ENCODE data around the gene C20orf204.

The C20orf204 gene

DNA sequence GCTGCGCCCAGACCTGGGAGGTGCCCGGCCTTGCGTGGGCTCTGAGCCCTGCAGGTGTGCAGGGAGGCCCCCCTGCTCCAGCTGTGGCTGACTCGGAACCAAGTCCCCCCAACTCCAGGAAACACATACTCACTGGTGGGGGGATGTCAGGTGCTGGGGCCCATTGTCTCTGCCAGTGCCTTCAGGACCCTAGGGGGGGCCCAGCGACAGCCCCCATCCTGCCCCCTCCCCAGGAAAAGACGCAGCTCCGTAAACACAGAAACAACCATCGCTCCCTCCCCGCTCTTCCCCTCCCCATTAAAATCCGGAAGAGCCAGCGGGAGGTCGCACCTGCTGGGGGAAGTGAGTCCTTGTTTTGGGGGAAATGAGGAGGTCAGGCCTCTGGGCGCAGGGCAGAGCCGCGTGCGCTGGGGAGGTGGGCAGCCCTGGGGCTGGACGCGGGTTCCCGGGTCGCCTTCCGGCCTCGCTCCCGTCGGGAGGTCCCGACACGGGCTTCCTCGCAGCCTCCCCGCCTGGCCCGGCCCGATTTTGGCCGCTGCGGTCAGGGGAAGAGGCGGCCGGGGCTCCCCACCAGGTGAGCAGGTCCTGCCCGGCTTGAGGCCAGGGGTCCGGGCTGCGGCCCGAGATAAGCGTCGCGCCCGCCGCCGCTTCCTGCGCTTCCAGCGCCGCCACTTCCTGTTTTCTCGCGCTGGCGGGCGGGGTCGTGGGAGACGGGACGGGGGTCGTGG is 6.2 kb downstream of the C20orf204 start:
- no peak for DNase-seq (ENCODE audit: low read depth)

DNA sequence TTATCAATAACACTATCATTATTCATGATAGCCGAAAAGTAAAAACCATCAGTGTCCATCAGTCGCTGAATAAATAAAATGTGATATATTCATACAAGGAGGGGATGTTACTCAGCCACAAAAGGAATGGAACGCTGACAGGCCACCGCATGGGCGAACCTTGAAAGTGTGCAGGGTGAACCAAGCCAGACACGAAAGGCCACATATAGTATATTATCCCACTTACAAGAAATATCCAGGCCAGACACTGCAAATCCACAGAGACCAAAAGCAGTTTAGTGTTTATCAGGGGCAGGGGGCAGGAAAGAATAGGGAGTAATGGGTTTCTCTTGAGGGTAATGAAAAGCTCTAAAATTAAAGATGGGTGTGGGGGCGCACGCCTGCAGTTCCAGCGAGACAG is 7.8 kb downstream of the C20orf204 start:
- DNase-seq (ENCODE audit: low read depth): no peak

DNA sequence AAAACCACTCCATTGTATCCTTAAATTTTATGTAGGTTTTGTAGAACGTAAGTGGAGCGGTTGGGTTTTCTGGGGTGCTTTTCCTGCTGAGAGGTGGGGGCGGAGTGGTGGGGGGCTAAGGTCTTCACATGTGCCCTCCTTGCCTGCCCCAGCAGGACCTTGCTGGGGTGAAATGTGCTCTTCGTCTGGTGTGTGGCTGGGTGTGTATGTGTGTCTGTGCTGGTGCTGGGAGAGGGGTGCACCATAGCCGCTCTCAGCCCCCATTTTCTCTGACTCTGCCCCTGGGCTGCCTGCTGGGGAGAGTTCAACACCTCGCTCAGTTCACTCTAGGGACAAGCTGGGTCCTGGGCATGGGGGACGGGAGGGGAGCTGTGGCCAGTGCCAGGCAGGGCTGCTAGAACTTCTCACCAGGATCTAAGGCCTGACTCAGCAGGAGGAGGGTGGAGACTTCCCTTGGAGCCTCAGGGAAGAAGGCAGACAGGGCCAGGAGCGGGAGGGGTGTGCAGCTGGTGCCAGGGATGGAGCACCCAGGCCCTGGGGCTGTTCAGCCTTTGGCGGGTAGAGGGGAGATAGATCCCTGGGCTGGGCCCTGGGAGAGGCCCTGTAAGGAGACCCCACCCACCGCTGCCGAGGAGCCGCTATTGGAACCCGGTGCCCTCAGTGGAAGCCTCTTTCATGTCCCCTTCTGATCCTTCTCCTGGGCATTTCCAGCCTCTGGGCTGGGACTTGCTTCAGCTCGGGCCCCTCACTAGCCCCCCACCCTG is 8.7 kb downstream of the C20orf204 start:
- DNase-seq (ENCODE audit: low read depth): no peak

DNA sequence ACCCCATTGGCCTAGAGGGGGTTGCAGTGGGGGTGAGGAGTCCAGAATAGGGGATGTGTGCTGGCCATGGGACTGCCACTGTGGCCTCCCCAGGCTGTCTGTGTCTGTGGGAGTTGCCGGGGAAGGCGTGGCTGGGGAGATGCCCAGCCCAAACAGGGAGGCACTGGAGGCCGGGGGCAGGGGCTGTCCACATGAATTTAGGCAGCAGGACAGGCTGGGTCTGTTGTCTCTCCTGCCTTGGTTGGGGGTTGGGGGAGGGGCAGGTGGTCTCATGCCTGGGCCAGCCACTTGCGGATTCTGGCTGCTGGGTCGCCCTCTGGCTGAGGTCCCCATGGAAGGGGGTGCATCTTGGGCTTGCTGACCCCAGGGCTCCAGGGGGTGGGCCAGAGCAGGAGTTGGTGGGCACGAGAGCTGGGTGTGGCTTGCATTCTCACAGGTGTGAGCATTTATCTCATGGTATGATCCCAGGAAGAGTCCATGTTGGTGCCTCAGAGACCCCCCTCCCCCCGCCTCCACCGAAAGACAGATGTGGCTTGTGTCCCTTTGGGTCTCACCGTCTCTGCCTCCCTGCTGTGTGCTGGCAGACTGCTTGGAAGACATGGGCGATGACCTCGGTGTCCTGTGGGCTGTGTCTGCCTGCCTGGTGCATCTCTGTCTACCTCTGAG is 9.5 kb downstream of the C20orf204 start:
- no peak for DNase-seq (ENCODE audit: low read depth)

DNA sequence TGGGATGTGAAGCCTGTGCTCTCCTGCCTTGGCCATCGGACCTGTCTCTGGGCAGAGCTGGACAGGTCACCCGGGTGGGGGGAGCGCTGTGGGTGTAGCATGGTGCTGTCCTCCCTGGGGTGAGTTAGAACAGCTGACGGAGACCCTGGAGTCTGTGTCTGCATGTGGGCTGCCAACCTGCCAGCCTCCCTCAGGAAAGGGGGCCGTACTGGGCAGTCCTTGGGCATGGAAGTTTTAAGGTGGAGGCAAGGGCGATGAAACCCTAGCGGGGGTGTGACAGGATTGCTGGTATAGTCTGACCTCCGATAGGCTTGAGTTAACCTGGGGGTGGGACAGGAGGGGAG is 11.0 kb downstream of the C20orf204 start:
- no peak for DNase-seq (ENCODE audit: low read depth)

DNA sequence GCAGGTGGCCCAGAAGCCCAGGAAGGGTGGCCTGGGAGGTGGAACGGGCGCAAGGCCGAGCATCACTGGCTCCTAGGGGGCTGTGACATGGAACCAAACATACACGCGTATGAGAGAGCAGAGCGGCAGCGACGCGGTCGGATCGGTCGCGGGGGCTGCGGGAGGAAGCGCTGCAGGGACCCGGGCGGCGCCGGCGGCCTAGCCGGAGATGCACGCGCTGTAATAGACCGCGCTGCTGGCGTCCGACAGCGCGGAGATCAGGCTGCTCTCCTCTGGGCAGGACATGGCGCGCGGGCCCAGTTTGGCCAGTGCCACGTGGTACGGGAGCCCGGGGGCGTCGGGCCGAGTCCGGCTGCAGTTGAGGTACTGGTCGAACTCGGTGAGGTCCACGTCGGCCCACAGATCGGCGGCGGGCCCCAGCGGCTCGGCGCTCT is 12.0 kb downstream of the C20orf204 start:
- no peak for DNase-seq (ENCODE audit: low read depth)

DNA sequence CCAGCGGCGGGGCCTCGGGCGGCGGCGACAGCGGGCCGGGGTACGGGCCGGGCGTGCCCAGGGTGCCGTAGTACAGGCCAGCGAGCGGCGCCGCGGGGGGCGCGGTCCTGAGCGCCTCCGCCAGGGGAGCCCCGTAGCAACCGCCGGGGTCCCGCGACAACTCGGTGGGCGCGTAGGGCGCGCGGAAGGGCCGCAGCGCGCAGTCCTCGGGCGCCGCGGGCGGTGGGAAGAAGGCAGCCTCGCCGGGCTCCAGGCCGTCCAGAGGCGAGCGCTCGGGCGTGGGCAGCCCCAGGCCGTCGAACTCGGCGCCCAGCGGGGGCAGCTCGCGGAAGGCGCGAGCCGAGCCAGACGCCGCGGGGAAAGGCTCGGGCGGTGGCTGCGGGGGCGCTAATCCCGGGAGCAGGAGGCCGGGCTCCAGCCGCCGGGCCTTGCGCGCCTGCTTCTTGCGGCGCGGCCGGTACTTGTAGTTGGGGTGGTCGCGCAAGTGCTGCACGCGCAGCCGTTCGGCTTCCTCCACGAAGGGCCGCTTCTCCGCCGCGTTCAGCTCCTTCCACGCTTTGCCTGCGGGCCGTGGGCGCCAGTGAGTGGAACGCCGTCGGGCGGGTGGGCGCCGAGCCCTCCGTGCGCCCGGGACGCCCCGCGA is 12.5 kb downstream of the C20orf204 start:
- DNase-seq (ENCODE audit: low read depth): no peak

DNA sequence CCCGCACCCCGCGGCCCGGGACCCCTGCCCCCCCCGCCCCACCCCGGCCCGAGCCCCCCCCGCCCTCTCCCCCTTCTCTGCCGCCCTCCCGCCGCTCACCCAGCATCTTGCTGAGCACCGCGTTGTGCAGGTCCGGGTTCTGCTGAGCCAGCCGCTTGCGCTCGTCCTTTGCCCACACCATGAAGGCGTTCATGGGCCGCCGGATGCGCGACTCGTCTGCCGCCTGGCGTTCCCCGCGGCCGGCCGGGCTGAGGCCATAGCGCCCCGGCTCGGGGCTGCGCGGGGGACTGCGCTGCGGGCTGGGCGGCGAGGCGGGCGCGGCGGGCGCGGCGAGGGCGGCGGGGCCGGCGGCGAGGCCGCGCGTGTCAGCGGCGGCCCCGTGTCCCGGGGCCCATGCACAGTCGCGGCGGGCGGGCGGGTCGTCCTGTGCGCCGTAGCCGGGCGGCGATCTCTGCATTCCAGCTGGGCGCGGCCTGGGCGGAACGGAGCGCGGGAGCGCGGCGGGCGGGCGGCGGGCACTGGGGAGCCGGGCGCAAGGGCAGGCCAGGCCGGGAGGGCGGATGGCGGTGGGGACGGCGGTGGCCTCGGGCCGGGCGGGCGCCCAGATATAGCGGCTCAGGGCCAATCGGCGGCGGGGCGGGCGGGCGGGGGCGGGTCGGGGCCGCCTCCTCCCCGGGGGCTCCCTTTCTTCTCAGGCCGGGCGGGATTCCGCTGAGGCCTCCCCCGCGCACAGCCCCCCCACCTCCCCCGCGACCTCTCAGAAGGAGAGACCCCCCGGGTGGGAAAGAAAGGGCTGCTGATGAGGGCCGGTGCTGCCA is 13.3 kb downstream of the C20orf204 start, which contains the start of gene SOX18:
Gene SOX18 (minus strand): TSS at position 580 of the 818 bp plus-strand sequence. CDS start 123 bp downstream, at position 457.
- no peak for DNase-seq (ENCODE audit: low read depth)

DNA sequence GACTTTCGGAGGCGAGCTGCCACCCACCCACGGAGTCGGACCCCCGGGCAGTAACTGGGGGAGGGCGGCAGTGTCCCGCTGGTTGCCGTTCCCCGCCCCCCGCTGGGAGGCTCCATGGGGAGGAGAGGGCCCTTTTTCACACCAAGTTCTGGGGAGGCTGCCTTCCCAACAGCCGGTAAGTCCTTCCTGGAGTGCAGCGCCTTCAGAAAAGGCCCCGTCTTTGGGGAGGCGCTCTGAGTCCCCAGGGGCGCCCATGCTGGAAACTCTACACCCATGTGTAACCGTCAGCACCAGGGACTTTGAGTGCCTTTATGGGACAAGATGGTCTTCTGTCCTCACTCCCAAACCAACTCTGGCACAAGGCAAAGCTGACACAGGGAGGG is 13.9 kb downstream of the C20orf204 start:
- DNase-seq (ENCODE audit: low read depth): no peak

DNA sequence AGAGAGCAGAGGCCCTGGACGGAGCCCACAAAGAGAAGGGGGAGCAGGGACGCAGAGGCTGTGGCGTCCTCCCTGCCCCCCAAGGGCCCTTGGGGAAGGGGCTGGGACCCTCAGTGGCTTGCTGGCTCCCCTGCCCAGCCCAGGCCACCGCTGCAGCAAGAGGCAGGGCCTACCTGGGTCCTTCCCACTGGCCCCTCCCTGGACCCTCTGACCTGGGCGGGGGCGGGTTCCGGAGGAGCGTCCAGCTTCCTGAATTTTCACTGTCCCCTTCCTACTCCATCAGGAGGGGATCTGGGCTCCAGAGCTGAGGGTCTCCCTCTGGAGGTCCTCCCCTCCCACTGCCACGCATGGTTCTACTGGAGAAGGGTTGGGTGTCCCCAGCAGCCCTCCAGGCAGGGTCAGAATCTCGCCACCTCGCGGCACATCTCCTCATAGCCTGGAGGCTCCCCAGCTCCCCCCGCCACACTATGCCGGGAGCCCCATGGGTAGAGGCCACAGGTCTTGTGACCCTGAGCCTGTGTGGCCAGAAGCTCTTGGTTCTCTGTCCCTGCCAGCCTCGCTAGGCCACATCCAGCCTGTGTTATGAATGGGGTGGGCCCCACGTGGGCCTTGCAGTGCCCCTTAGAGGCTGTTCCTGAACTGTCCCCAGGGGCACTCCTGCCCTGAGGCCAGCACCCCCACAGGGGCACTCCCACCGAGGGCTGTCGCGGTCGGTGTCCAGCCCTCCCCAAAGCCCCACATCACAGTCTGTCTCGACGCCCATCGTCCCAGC is 14.5 kb downstream of the C20orf204 start:
- DNase-seq (ENCODE audit: low read depth): no peak

DNA sequence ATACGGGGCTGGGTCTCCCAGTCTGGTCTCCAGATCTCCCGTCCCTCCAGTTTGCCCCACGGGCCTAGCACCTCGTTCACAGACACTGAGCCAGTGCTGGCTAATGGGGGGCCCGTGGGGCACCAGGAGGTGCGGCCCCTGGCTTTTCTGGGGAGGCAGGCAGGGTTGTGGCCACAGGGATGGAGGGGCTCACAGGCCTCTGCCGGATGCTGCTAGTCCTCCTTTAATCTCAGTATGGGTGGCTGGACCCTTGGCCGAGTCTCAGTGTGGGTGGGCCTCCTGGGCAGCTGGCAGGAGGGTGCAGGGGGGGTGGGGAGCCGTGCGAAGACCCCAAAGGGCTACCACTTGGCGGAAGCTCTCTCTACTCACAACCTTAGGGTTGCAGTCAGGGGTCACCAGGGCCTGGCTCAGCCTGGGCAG is 15.1 kb downstream of the C20orf204 start:
- no peak for DNase-seq (ENCODE audit: low read depth)

DNA sequence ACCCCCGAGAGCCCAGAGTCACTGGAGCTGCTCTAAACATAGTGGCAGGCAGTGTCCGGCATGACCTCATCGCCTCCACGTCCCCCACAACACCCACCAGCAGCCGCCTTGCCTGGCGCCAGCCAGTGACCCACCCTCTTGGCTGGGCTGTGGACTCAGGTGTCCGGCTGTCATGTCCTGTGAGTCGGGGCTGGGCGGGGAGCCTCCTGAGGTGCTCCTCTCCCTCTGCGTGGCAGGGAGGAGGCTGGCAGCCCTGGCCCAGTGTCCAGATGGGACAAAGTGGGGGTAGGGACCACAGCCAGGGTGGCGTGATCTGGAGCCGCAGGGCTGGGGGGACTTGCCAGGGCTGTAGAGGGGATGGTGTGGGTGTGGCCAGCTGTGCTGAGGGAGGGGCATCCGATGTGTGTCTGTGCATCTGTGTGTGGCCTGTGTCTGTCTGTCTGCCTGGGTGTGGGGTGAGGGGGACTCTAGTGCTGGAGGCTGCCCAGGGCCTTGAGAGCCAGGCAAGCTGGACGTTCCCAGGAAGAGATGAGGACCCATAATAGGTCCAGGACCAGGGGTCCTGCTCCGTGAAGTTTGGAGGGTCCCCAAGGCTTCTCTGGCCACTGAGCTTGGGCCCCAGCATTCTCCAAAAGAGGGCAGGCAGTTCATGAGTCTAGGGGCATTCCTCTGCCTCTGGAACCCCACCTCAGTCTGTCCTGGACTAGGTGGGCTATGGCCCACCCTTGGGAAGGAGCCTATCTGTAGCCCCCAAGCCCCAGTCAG is 15.8 kb downstream of the C20orf204 start:
- no peak for DNase-seq (ENCODE audit: low read depth)

DNA sequence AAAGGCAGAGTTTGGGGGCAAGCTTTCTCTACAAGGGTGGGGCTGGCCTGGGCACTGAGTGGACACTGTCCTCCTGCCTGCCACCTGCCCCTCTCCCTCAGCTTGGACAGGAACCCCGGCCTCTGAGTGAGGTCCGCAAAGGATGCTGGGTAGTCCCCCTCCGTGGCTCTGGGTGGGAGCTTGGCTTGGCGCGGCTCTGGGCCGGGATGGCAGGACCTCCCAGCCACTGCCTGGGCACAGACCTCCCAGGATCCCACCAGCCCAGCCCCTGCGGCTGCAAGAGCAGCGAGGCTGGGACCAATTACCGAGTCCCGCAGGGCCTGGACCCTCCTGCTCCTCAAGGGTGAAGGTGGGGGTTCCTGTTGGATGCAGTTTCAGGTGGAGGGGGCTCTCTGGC is 16.3 kb downstream of the C20orf204 start:
- no peak for DNase-seq (ENCODE audit: low read depth)

DNA sequence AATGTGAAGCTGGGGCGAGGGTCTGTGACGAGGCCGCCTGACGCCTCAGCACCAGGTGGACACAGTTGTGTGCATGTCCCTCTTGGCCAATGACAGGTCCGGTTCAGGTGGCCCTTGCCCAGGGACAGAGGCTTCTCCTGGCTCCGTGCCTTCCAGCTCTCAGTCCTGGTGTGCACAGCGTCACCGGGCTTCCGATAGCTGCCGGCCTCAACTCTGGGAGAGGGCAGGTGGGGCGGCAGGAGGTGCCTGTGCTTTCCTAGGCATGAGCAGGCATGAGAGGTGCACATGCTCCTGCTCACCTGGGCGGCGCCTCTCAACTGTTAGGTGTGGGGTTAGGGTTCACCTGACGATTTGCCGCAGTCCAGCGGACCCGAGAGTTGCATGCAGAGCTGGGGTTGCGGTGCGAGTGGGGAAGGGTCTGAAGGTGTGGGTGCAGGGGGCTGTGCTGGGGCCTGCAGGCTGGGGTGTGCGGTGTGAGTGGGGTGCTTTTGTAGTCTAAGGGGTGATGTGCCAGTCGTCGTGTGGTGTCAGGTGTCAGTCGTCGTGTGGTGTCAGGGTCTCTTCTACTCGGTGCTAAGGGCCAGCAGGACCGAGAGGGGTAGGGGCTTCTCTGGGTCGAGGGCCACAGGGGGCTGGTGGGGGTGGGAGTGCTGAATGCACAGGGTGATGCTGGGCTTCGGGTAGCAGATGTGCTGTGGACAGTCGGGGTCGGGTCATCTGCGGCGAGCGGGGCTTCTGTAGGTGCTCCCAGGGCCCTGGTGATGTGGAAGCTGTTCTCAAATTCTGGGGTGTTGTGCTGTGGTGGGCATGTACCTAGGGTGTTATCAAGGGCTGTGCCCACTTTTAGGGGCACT is 17.2 kb downstream of the C20orf204 start:
- DNase-seq (ENCODE audit: low read depth): no peak

DNA sequence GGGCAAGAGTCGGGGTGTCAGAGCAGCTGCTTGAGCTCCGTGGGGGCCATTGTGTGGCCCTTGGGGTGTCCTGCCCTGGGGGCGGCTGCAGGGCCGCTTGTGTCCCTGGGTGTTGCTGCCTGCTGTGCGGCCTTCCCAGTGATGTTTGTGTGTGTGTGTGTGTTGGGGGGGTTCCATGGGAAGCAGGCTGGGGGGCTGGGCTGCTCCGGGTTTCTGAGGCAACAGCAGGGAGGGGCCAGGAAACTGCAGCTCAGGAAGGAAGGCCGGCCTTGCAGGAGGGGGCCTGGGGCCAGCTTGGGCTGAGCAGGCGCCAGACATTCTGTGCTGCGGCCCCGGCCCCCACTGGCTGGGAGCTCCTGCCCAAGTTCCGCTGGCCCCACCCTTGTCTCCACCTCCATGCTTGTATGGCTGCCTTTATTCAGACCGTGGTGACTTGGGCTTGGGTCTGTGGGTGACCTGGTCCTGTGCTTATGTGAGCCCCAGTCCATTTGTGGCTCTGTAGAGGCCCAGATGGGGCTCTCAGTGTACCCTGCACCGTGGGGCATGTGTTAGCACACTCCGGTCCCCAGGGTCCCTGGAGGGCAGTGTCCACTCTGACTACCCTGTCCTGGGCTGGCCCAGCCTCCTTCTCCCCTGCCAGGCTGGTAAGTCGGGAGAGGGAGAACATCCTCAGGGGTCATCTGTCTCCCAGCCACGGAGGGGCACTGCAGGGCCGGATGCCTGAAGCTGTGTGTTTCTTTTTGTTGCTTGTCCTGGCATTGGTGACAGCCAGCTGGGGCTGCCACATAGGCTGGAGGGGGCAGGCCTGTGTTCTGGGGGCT is 18.1 kb downstream of the C20orf204 start:
- no peak for DNase-seq (ENCODE audit: low read depth)

DNA sequence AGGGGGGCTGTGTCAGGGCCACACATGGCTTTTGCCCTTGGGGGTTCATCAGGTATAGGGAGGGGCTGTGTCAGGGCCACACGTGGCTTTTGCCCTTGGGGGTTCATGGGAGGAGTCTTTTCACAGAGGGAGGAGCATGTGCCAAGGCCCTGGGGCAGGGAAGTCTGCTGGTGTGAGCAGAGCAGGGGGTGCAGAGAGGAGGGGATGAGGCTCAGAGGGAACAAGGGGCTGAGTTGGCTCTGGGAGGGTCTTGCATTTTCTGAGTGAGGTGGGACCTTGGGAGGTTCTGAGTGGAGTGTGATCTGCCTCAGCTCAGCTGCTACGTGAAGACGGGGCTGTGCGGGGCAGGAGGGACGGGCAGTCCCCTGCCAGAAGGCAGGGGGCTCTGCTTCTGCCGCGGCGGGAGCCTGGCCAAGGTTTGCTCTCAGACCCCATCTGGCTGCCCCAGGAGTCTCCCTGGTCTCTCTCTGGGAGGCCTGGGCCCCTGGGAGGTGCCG is 19.5 kb downstream of the C20orf204 start:
- DNase-seq (ENCODE audit: low read depth): no peak

DNA sequence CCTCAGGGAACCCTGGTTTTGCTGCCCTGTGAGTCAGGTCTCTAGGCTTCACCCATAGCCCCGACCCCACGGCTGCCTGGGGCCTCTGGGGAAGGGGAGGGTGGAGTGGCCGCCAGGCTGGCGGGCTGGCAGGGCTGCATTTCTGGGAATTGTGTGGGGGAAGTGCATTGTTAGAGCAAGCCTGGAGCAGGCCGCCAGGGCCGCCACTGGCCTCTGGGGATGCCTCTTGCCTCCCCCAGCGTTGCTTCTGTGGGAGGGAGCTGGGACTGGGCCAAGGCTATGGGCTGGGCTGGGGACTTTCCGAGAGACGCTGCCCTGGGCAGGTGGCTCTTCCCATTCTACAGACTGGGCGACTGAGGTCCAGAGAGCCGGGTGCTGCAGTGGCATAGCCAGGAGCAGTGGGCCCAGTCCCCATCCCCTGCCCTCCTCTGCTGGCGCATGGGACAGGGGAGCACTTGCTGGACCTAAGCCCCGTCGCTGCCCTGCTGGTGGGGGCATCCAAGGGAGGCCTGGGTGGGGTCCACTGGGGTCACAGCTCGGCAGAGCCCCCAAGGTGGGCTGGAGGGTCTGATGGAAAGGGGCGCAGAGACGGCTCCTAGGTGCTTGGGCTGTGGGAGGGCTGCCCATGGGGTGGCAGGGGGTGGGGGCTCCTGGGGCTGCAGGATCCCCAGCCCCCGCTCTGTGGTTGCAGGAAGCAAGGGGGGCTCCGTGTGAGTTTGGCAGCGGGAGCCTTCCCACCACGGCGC is 20.1 kb downstream of the C20orf204 start:
- DNase-seq (ENCODE audit: low read depth): no peak

DNA sequence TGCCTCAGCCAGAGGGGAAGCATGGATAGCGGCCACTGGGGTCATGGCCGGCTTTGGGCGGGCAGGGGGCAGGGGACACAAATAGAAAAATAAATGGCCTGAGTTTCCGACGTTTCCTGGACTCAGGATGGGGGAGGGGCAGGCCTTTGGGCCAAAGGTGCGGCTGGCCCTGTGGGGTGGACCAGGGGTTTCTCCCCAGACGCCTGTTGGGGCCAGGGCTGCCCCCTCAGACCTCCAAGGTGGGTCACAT is 20.6 kb downstream of the C20orf204 start:
- no peak for DNase-seq (ENCODE audit: low read depth)

Measured in stromal cell of bone marrow (primary cell).